LNCAP (cell line): ENCODE results near the gene RING1.

Experiments
- TF ChIP-seq, protein P1 (sequence below): fragments of 450-650 bp; IDR thresholded peaks from 2 replicates; pipeline ENCODE4 v1.5.1; 2017; ENCODE audit warnings: mild to moderate bottlenecking

Gene RING1

GRCh38 chr6:33198853-33199436, 9.4 kb upstream of the RING1 start:
- TF ChIP-seq, protein P1, sequence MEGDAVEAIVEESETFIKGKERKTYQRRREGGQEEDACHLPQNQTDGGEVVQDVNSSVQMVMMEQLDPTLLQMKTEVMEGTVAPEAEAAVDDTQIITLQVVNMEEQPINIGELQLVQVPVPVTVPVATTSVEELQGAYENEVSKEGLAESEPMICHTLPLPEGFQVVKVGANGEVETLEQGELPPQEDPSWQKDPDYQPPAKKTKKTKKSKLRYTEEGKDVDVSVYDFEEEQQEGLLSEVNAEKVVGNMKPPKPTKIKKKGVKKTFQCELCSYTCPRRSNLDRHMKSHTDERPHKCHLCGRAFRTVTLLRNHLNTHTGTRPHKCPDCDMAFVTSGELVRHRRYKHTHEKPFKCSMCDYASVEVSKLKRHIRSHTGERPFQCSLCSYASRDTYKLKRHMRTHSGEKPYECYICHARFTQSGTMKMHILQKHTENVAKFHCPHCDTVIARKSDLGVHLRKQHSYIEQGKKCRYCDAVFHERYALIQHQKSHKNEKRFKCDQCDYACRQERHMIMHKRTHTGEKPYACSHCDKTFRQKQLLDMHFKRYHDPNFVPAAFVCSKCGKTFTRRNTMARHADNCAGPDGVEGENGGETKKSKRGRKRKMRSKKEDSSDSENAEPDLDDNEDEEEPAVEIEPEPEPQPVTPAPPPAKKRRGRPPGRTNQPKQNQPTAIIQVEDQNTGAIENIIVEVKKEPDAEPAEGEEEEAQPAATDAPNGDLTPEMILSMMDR: no peak

GRCh38 chr6:33199687-33200218, 8.5 kb upstream of the RING1 start:
- TF ChIP-seq, protein P1: no peak

DNA sequence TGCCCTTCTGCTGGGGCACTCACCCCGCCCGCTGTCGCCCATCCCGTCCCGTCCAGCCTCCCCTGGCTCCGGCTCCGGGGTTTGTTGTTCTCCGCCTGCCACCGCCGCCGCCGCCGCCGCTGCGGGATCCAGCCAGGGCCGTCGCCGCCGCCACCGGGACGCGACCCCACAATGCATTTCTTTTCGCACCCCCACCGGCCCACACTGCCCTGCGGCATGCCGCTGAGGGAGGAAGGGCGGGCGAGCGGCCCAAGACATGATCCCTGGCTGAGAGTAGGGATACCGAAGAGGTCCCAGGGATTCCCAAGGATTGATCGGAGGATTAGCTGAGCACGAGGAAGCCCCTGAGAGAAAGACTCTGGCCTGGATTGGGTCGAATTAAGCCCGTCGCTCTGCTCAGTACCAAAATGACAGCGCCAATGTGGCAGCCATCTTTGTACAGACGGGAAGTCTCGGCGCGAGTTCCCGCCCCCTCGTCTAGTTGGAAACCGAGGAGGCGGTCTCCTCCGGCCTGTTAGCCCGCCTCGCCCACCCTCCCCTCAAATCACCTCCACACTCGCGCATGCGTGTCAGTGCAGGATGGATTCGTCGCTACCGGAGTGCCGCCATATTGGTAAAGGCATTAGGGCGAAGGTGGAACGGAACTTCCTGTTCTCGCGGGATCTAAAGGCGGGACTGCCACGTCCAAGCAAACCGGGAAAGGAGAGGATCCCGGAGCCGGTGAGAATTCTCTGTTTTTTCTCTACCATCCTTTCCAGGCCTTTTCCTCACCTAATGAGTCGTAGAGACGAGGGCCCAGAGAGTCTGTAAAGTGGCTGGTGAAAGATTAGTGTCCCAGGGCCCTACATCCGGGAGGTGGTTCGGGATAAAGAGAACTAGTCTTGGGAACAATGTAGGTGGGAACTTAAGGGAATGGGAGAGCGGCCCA, 7.8 kb upstream of the RING1 start, which contains the start of the genes RXRB and SLC39A7:
Gene RXRB (minus strand): TSS at position 447 of the 928 bp plus-strand sequence. CDS start 189 bp downstream, at position 258.
Gene SLC39A7 (plus strand): TSS at position 649 of the 928 bp plus-strand sequence. CDS start 379 bp downstream, outside the sequence.
- TF ChIP-seq, protein P1: no peak

- TF ChIP-seq, protein P1: no peak
These were observed 7.2 kb upstream of the RING1 start for GRCh38 chr6:33201147-33201545.

DNA sequence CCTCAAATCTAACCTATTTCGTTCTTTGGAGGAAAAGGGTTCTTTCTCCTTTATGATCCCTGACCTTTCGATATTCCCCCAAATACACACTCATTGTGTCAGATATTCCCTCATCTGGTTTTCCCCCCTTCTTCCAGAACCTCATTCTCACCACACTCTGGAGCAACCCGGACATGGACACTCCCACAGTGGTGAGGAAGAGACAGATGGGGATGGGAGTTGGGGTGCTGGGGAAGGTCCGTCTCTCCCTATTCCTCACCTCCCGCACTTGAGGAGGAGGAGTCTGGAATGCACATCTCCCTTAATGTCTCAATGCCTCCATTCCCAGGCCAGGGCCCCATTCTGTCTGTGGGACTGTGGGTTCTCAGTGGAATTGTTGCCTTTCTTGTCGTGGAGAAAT, 6.4 kb upstream of the RING1 start:
- TF ChIP-seq, protein P1: no peak

DNA sequence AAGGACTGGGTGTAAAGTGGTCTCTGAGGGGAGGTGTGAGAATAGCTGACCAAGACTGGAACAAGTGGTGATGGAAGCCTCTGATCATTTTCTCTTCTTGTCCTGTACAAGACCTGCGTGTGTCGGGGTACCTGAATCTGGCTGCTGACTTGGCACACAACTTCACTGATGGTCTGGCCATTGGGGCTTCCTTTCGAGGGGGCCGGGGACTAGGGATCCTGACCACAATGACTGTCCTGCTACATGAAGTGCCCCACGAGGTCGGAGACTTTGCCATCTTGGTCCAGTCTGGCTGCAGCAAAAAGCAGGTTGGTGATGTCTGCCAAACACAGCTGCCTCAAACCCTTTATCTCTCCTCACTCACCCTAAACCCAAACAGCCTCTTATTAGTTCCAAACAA, 5.5 kb upstream of the RING1 start:
- TF ChIP-seq, protein P1: no peak

- TF ChIP-seq, protein P1: no peak
These were observed 4.7 kb upstream of the RING1 start for GRCh38 chr6:33203443-33204164.
